GM10248 (cell line): ENCODE results near the gene REEP2.

Source experiments
- CTCF ChIA-PET: fragments of 300-600 bp; sonication (Branson Sonifier 250); formaldehyde crosslinking; extraction: SDS; loops from one replicate; lab custom pipeline; 2021; ENCODE audit warnings: antibody characterized with exemption; lab: Yijun Ruan, JAX
- POLR2A ChIA-PET: fragments of 350-650 bp; sonication (Branson Sonifier 250); formaldehyde crosslinking; extraction: SDS; loops from one replicate; lab custom pipeline; 2020; ENCODE audit warnings: antibody characterized with exemption; lab: Yijun Ruan, JAX
- DNase-seq: peaks from one replicate; pipeline ENCODE4 v3.0.0; 2012; ENCODE audit errors: extremely low spot score
- CTCF ChIP-seq: IDR thresholded peaks from 2 replicates; pipeline ENCODE4 v1.5.1; 2012; ENCODE audit warnings: mild to moderate bottlenecking, low read depth; ENCODE audit errors: extremely low read depth, missing control alignments, control extremely low read depth

REEP2 gene

GRCh38 chr5:138491284-138491648 is 52.4 kb downstream of the REEP2 start:
- no peak for DNase-seq
- no peak for TF ChIP-seq CTCF
- ChIA-PET POLR2A (interaction anchor here (1.9 kb wide), 1 partner anchor 26 kb away, joined by 7 read pairs; the partner anchor contains the start of gene EGR1), CTCF (interaction anchor here (1.0 to 2.3 kb wide), 2 partner anchors 8 to 12 kb away, joined by 3 to 10 read pairs; no protein-coding TSS in a partner anchor)

- ChIA-PET POLR2A (no interaction called here), CTCF (interaction anchor here (0.7 to 3.7 kb wide), 4 partner anchors 11 to 44 kb away, joined by 3 to 25 read pairs (median 6); partner anchors contain the start of gene EGR1)
- DNase-seq, result peak; percentile 96
- TF ChIP-seq CTCF, result no peak
Observed at GRCh38 chr5:138491669-138492559, 53.1 kb downstream of the REEP2 start.

GRCh38 chr5:138492560-138493045 is 53.7 kb downstream of the REEP2 start:
- no peak for TF ChIP-seq CTCF
- no peak for DNase-seq
- ChIA-PET POLR2A (interaction anchor here (0.7 kb wide), 1 partner anchor 784 kb away, joined by 10 read pairs; no protein-coding TSS in a partner anchor), CTCF (interaction anchor here (0.7 to 3.7 kb wide), 5 partner anchors 11 to 44 kb away, joined by 3 to 25 read pairs (median 5); partner anchors contain the start of gene EGR1)

- DNase-seq, result no peak
- CTCF ChIA-PET, result interaction anchor here (0.8 to 3.7 kb wide), 3 partner anchors 8 to 41 kb away, joined by 3 to 25 read pairs (median 3); no protein-coding TSS in a partner anchor
- POLR2A ChIA-PET, result no interaction called here
- no peak for TF ChIP-seq CTCF
Observed at GRCh38 chr5:138495351-138495750, 56.5 kb downstream of the REEP2 start.
